NCI-H2196 (cell line): ENCODE measurements around the gene PROCA1.
A peak's percentile ranks its signal among the peaks of the same experiment; 100 is the strongest.
"Not testable (repeated sequence)": the region's sequence is repeated elsewhere in the genome, so short reads cannot be mapped to it uniquely, and the experiment has no call there.

Experiments used
- DNase-seq: peaks from one replicate; lab custom pipeline; 2025; ENCODE audit not compliant: unreplicated experiment; lab: John Stamatoyannopoulos, UW

Gene PROCA1

GRCh38 chr17:28744104-28744971 lies 32.6 kb upstream of the PROCA1 start:
- peak; percentile 17 for DNase-seq

GRCh38 chr17:28743243-28744103 lies 31.8 kb upstream of the PROCA1 start, which contains the start of gene TRAF4:
Gene TRAF4, plus strand, starts transcription at chr17:28744011. Its CDS starts 102 bp downstream, at chr17:28744113.
- peak; percentile 69 for DNase-seq

GRCh38 chr17:28741358-28742349 lies 30.0 kb upstream of the PROCA1 start:
- no peak for DNase-seq

- DNase-seq, result no peak
These were observed 29.0 kb upstream of the PROCA1 start for GRCh38 chr17:28740406-28741357.

- no peak for DNase-seq
These were observed 27.1 kb upstream of the PROCA1 start for GRCh38 chr17:28738680-28739384.

GRCh38 chr17:28737770-28738679 lies 26.3 kb upstream of the PROCA1 start:
- no peak for DNase-seq

- no peak for DNase-seq
These were observed 25.6 kb upstream of the PROCA1 start for GRCh38 chr17:28737316-28737715.

- not testable (repeated sequence) for DNase-seq
These were observed 24.5 kb upstream of the PROCA1 start for GRCh38 chr17:28735913-28736769.

GRCh38 chr17:28735242-28735722 lies 23.6 kb upstream of the PROCA1 start:
- DNase-seq, result peak; percentile 6

- DNase-seq, result no peak
These were observed 23.1 kb upstream of the PROCA1 start for GRCh38 chr17:28734712-28735241.

GRCh38 chr17:28733346-28733745 lies 21.7 kb upstream of the PROCA1 start:
- DNase-seq, result no peak

- DNase-seq, result no peak
These were observed 18.3 kb upstream of the PROCA1 start for GRCh38 chr17:28729950-28730330.

GRCh38 chr17:28728364-28729200 lies 16.9 kb upstream of the PROCA1 start, which contains the start of gene NEK8:
Gene NEK8, plus strand, starts transcription at chr17:28728788. Its CDS starts 26 bp downstream, at chr17:28728814.
- DNase-seq, result peak; percentile 85

- peak; percentile 86 for DNase-seq
These were observed 15.2 kb upstream of the PROCA1 start for GRCh38 chr17:28726627-28727491.
